H1 (cell line): ENCODE measurements around the gene CHST2. TPM values are rescaled to one million over a fixed set of nuclear protein-coding genes. Genes with fewer than 3 reads are reported as not detected.

Source experiments
- CTCF ChIA-PET: fragments of 300-600 bp; sonication (Branson Sonifier 250); formaldehyde crosslinking; loops from one replicate; lab custom pipeline; 2021; ENCODE audit not compliant: partially characterized antibody; lab: Charles Lee
- POLR2A ChIA-PET: fragments of 300-600 bp; sonication (Branson Sonifier 250); formaldehyde crosslinking; loops from one replicate; lab custom pipeline; 2021; ENCODE audit warnings: inconsistent platforms; ENCODE audit not compliant: partially characterized antibody; lab: Charles Lee
- DNase-seq, 2 experiments: peaks; one replicate each; pipeline versions ENCODE4 v3.0.0 to v3.0.0-alpha.2; 2010 to 2022; ENCODE audit warnings: low spot score in 2 of 2, low read depth in 1 of 2, mixed read lengths in 1 of 2
- FAIRE-seq: peaks from 2 replicates; lab custom pipeline; 2011; peaks lifted over from hg19 to GRCh38; lab: Jason Lieb, UNC
- H2AFZ ChIP-seq: 2 replicates; pipeline ENCODE4 v1.8.1; 2012; ENCODE audit warnings: low read length, inconsistent platforms
- H2AK5ac ChIP-seq: 2 replicates; pipeline ENCODE4 v1.6.1; 2013; ENCODE audit warnings: low read depth, low read length
- H2BK120ac ChIP-seq: replicated peaks from 2 replicates; pipeline ENCODE3; 2013; ENCODE audit warnings: low read depth, low read length, inconsistent platforms
- H2BK12ac ChIP-seq: 2 replicates; pipeline ENCODE4 v1.6.1; 2013; ENCODE audit warnings: low read depth, low read length
- H2BK15ac ChIP-seq: 2 replicates; pipeline ENCODE4 v1.6.1; 2013; ENCODE audit warnings: low read length
- H2BK20ac ChIP-seq: 2 replicates; pipeline ENCODE4 v1.6.1; 2013; ENCODE audit warnings: low read length
- H2BK5ac ChIP-seq: 2 replicates; pipeline ENCODE4 v1.6.1; 2013; ENCODE audit warnings: low read depth, low read length
- H3K14ac ChIP-seq: 2 replicates; pipeline ENCODE4 v1.6.1; 2013; ENCODE audit warnings: inconsistent platforms; ENCODE audit not compliant: insufficient read length
- H3K18ac ChIP-seq: 2 replicates; pipeline ENCODE4 v1.6.1; 2013; ENCODE audit warnings: low read length; ENCODE audit errors: extremely low read depth
- H3K23ac ChIP-seq: 2 replicates; pipeline ENCODE4 v1.6.1; 2013; ENCODE audit warnings: inconsistent platforms; ENCODE audit not compliant: insufficient read length
- H3K23me2 ChIP-seq: 2 replicates; pipeline ENCODE4 v1.6.1; 2013; ENCODE audit warnings: low read depth, low read length
- H3K27ac ChIP-seq: 2 replicates; pipeline ENCODE4 v1.6.1; 2011; ENCODE audit warnings: low read depth, low read length, inconsistent platforms
- H3K27me3 ChIP-seq, 4 experiments: replicated peaks in 1 of 4; 1 replicate in 1 of 4; 2 replicates in 3 of 4; pipeline versions ENCODE4 v1.6.1 to v1.8.1; 2011 to 2013; ENCODE audit warnings: low read length in 3 of 4, mild to moderate bottlenecking in 3 of 4, inconsistent platforms in 2 of 4, mixed read lengths in 2 of 4, moderate library complexity in 1 of 4; ENCODE audit not compliant: control insufficient read depth in 3 of 4, insufficient read depth in 3 of 4; ENCODE audit errors: extremely low read depth in 1 of 4
- H3K36me3 ChIP-seq, 4 experiments: 2 replicates each; pipeline versions ENCODE4 v1.6.1 to v1.8.1; 2011 to 2013; ENCODE audit warnings: mild to moderate bottlenecking in 4 of 4, low read length in 3 of 4, moderate library complexity in 2 of 4, control low read depth in 1 of 4, inconsistent platforms in 1 of 4; ENCODE audit not compliant: insufficient read depth in 4 of 4, control insufficient read depth in 2 of 4
- H3K4ac ChIP-seq: replicated peaks from 2 replicates; pipeline ENCODE3; 2013; ENCODE audit warnings: low read length, low read depth, mixed read lengths, inconsistent platforms; ENCODE audit not compliant: insufficient read length
- H3K4me1 ChIP-seq, 4 experiments: replicated peaks in 1 of 4; 1 replicate in 1 of 4; 2 replicates in 3 of 4; pipeline versions ENCODE4 v1.6.1 to v1.8.1; 2011 to 2013; ENCODE audit warnings: low read length in 3 of 4, inconsistent platforms in 2 of 4, mixed read lengths in 1 of 4; ENCODE audit not compliant: insufficient read depth in 4 of 4, control insufficient read depth in 3 of 4
- H3K4me2 ChIP-seq, 2 experiments: 2 replicates each; pipeline versions ENCODE4 v1.6.1 to v1.8.1; 2011 to 2013; ENCODE audit warnings: low read depth in 2 of 2, low read length in 2 of 2, control low read depth in 1 of 2, inconsistent platforms in 1 of 2, mild to moderate bottlenecking in 1 of 2; ENCODE audit not compliant: insufficient read depth in 1 of 2
- H3K4me3 ChIP-seq, 4 experiments: fragments of 200-600, 300-600 bp in 1 of 4; sonication (generic), shearing (Covaris generic), sonication (Bioruptor Twin) in 1 of 4; 2 replicates each; pipeline versions ENCODE4 v1.5.1 to v1.8.1; 2011 to 2016; ENCODE audit warnings: low read length in 4 of 4, low read depth in 3 of 4, control low read depth in 2 of 4, inconsistent platforms in 2 of 4, mild to moderate bottlenecking in 2 of 4, mixed read lengths in 1 of 4, moderate library complexity in 1 of 4; ENCODE audit not compliant: insufficient read depth in 2 of 4; ENCODE audit errors: extremely low read depth in 1 of 4
- H3K56ac ChIP-seq: replicated peaks from 2 replicates; pipeline ENCODE3; 2013; ENCODE audit warnings: low read depth, mild to moderate bottlenecking, mixed read lengths, low read length, inconsistent platforms; ENCODE audit not compliant: insufficient read length
- H3K79me1 ChIP-seq: 2 replicates; pipeline ENCODE4 v1.6.1; 2013; ENCODE audit warnings: low read depth, low read length, control low read depth
- H3K79me2 ChIP-seq, 2 experiments: 2 replicates each; pipeline versions ENCODE4 v1.6.1 to v1.8.1; 2012 to 2013; ENCODE audit warnings: low read length in 2 of 2, mild to moderate bottlenecking in 2 of 2, inconsistent platforms in 1 of 2; ENCODE audit not compliant: insufficient read depth in 2 of 2, control insufficient read depth in 1 of 2
- H3K9ac ChIP-seq, 4 experiments: replicated peaks in 1 of 4; 1 replicate in 1 of 4; 2 replicates in 3 of 4; pipeline versions ENCODE4 v1.6.1 to v1.8.1; 2011 to 2013; ENCODE audit warnings: low read depth in 3 of 4, low read length in 3 of 4, control low read depth in 2 of 4, mild to moderate bottlenecking in 2 of 4, moderate library complexity in 2 of 4, inconsistent platforms in 1 of 4; ENCODE audit errors: extremely low read depth in 1 of 4
- H3K9me3 ChIP-seq, 2 experiments: 2 replicates each; pipeline versions ENCODE4 v1.6.1 to v1.8.1; 2012 to 2013; ENCODE audit warnings: mild to moderate bottlenecking in 2 of 2, moderate library complexity in 2 of 2, control low read depth in 1 of 2, inconsistent platforms in 1 of 2, low read depth in 1 of 2, low read length in 1 of 2, mixed read lengths in 1 of 2; ENCODE audit not compliant: insufficient read depth in 2 of 2
- H4K20me1 ChIP-seq, 2 experiments: replicated peaks in 1 of 2; 2 replicates each; pipeline versions ENCODE3 to v1.8.1; 2011 to 2013; ENCODE audit warnings: inconsistent platforms in 2 of 2, low read length in 2 of 2, mild to moderate bottlenecking in 1 of 2; ENCODE audit not compliant: insufficient read depth in 2 of 2, control insufficient read depth in 1 of 2
- H4K5ac ChIP-seq: 2 replicates; pipeline ENCODE4 v1.6.1; 2013; ENCODE audit warnings: low read length, low read depth, mixed read lengths, inconsistent platforms; ENCODE audit not compliant: insufficient read length
- H4K8ac ChIP-seq: 2 replicates; pipeline ENCODE4 v1.8.0; 2013; ENCODE audit warnings: mild to moderate bottlenecking, moderate library complexity, low read length, inconsistent platforms; ENCODE audit not compliant: insufficient read depth; ENCODE audit errors: extremely low read depth
- H4K91ac ChIP-seq: replicated peaks from 2 replicates; pipeline ENCODE3; 2013; ENCODE audit warnings: low read length, mixed read lengths, inconsistent platforms; ENCODE audit not compliant: insufficient read length
- CEBPB ChIP-seq: IDR thresholded peaks from 2 replicates; pipeline ENCODE4 v1.6.1; 2012; ENCODE audit warnings: low read depth, low read length
- FOSL1 ChIP-seq: IDR thresholded peaks from 2 replicates; pipeline ENCODE4 v1.6.1; 2011; ENCODE audit warnings: mild to moderate bottlenecking, low read depth, low read length, moderate library complexity; ENCODE audit not compliant: insufficient read depth
- GTF2F1 ChIP-seq: IDR thresholded peaks from 2 replicates; pipeline ENCODE4 v1.6.1; 2012; ENCODE audit warnings: low read depth, low read length, improper control_type of control experiment, borderline replicate concordance
- KDM4A ChIP-seq: IDR thresholded peaks from one replicate; pipeline ENCODE4 v1.7.1; 2012; ENCODE audit warnings: low read depth, mild to moderate bottlenecking, moderate library complexity, low read length, inconsistent platforms; ENCODE audit not compliant: severe bottlenecking
- MAX ChIP-seq: IDR thresholded peaks from 2 replicates; pipeline ENCODE4 v1.6.1; 2012; ENCODE audit warnings: inconsistent platforms
- POLR2AphosphoS5 ChIP-seq: IDR thresholded peaks from 2 replicates; pipeline ENCODE4 v1.6.1; 2011; ENCODE audit warnings: low read depth, low read length
- SIX5 ChIP-seq: IDR thresholded peaks from 2 replicates; pipeline ENCODE4 v1.6.1; 2011; ENCODE audit warnings: mild to moderate bottlenecking, low read depth, low read length
- SRF ChIP-seq: IDR thresholded peaks from 2 replicates; pipeline ENCODE4 v1.6.1; 2011; ENCODE audit warnings: mild to moderate bottlenecking, low read depth, low read length, moderate library complexity
- TEAD4 ChIP-seq: IDR thresholded peaks from 2 replicates; pipeline ENCODE4 v1.6.1; 2012; ENCODE audit warnings: low read depth, low read length, inconsistent platforms, mixed read lengths
- ZNF274 ChIP-seq: IDR thresholded peaks from 2 replicates; pipeline ENCODE4 v1.7.0; 2012; ENCODE audit warnings: low read length, borderline replicate concordance; ENCODE audit errors: extremely low read depth
- WGBS, 2 experiments: shearing (Covaris generic) in 1 of 2; methylation state at CpG; one replicate each; pipeline versions ENCODE4 v1.1.6 to v1.1.7; 2013 to 2015; ENCODE audit warnings: low lambda C conversion rate in 2 of 2, mixed read lengths in 2 of 2, inconsistent platforms in 1 of 2, low coverage in 1 of 2, missing lambda C conversion rate in 1 of 2; ENCODE audit not compliant: insufficient replicate concordance in 2 of 2, insufficient coverage in 1 of 2, insufficient read length in 1 of 2; ENCODE audit errors: extremely low coverage in 1 of 2, missing lambda C conversion rate in 1 of 2; 5-methylcytosine and 5-hydroxymethylcytosine counted together
- polyA plus RNA-seq, 7 experiments: library from polyadenylated mRNA; depleted of rRNA in 3 of 7; stranded (reverse) in 5 of 7; unstranded in 2 of 7; fragments of >200 nt in 5 of 7; fragments of 200-250 nt in 2 of 7; gene quantifications; 1 replicate in 5 of 7; 2 replicates in 1 of 7; 4 replicates in 1 of 7; pipeline versions ENCODE4 v1.2.1 to v1.2.3, GENCODE V29; 2011 to 2013; ENCODE audit warnings: missing spikeins in 2 of 7, mixed read lengths in 2 of 7
- total RNA-seq: library from RNA; stranded (reverse); fragmentation: NEBNext Ultra II Directional; extraction: Animal tissue kit (Norgen Biotek cat#: 25700); gene quantifications from 2 replicates; pipeline ENCODE4 v1.2.1, GENCODE V29; 2021
- TF ChIP-seq, protein P1 (sequence below): IDR thresholded peaks from 2 replicates; pipeline ENCODE4 v1.6.1; 2012; ENCODE audit warnings: low read length, inconsistent platforms
- TF ChIP-seq, protein P2 (sequence below): IDR thresholded peaks from 2 replicates; pipeline ENCODE4 v1.6.1; 2011; ENCODE audit warnings: low read length, improper control_type of control experiment

Gene CHST2
- total and polyA plus RNA-seq, 2 of the 8 experiments (the other 6 are each of a cell fraction or from before 2014, with no cell fraction given), result 3.2 to 15.1 TPM

GRCh38 chr3:143165211-143165610, 45.6 kb downstream of the CHST2 start:
- Histone ChIP-seq H3K23ac (no peak overlapping the region), H3K27ac (no peak overlapping the region), H2BK15ac (no peak overlapping the region), H3K4me3 (no peak overlapping the region), H2AFZ (peak overlapping the region; percentile 49; the same call in 1 of the 2 replicates), H3K23me2 (no peaks in the 10 kb centered on the region), H3K36me3 (no peaks in the 10 kb centered on the region), H3K14ac (no peak overlapping the region), H4K8ac (no peak overlapping the region), H3K18ac (no peak overlapping the region), H4K91ac (no peak overlapping the region), H2AK5ac (no peak overlapping the region), H2BK5ac (no peak overlapping the region), H2BK20ac (no peak overlapping the region), H4K20me1 (no peaks in the 10 kb centered on the region), H3K4ac (no peak overlapping the region), H3K79me1 (no peaks in the 10 kb centered on the region), H3K4me2 (no peak overlapping the region), H3K79me2 (no peaks in the 10 kb centered on the region), H3K4me1 (no peaks in the 10 kb centered on the region; a peak in 1 of 7 replicates), H4K5ac (no peak overlapping the region), H3K9ac (no peak overlapping the region), H3K56ac (no peak overlapping the region), H2BK120ac (no peak overlapping the region), H3K27me3 (no peaks in the 10 kb centered on the region), H2BK12ac (no peak overlapping the region), H3K9me3 (no peaks in the 10 kb centered on the region)
- ChIA-PET CTCF (interaction anchor here (1.1 kb wide), 1 partner anchor 506 kb away, joined by 3 read pairs; no protein-coding TSS in a partner anchor), POLR2A (no interaction called here)
- DNase-seq (no peak), FAIRE-seq (no peak)
- 93% methylated on average over 1 of the region's 1 CpG; no CpG with 5 or more reads in 1 of the 2 experiments for WGBS, 2 experiments
- TF ChIP-seq MAX, result no peak
- TF ChIP-seq CEBPB, result no peak
- TF ChIP-seq, protein P1, sequence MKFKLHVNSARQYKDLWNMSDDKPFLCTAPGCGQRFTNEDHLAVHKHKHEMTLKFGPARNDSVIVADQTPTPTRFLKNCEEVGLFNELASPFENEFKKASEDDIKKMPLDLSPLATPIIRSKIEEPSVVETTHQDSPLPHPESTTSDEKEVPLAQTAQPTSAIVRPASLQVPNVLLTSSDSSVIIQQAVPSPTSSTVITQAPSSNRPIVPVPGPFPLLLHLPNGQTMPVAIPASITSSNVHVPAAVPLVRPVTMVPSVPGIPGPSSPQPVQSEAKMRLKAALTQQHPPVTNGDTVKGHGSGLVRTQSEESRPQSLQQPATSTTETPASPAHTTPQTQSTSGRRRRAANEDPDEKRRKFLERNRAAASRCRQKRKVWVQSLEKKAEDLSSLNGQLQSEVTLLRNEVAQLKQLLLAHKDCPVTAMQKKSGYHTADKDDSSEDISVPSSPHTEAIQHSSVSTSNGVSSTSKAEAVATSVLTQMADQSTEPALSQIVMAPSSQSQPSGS, result no peak
- TF ChIP-seq KDM4A, result no peak
- TF ChIP-seq, protein P2, sequence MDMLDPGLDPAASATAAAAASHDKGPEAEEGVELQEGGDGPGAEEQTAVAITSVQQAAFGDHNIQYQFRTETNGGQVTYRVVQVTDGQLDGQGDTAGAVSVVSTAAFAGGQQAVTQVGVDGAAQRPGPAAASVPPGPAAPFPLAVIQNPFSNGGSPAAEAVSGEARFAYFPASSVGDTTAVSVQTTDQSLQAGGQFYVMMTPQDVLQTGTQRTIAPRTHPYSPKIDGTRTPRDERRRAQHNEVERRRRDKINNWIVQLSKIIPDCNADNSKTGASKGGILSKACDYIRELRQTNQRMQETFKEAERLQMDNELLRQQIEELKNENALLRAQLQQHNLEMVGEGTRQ, result no peak
- TF ChIP-seq FOSL1, result no peak
- no peak for TF ChIP-seq SRF
- TF ChIP-seq POLR2AphosphoS5, result no peak
- TF ChIP-seq ZNF274, result no peak
- TF ChIP-seq GTF2F1, result no peak
- no peak for TF ChIP-seq SIX5
- no peak for TF ChIP-seq TEAD4
